NT2/D1 (cell line): Measurements from ENCODE around the gene HTR3D.
"Not testable (repeated sequence)": the region's sequence is repeated elsewhere in the genome, so short reads cannot be mapped to it uniquely, and the experiment has no call there.

Experiments used
- DNase-seq: peaks from one replicate; pipeline ENCODE4 v3.0.0-alpha.2; 2011; ENCODE audit warnings: low read depth, low spot score
- H3K27me3 ChIP-seq: 2 replicates; pipeline ENCODE4 v1.6.0; 2011; ENCODE audit warnings: mild to moderate bottlenecking; ENCODE audit not compliant: insufficient read length, insufficient read depth
- H3K36me3 ChIP-seq: 2 replicates; pipeline ENCODE4 v1.6.1; 2011; ENCODE audit warnings: mild to moderate bottlenecking, low read length, mixed read lengths; ENCODE audit not compliant: insufficient read depth, insufficient read length
- H3K4me1 ChIP-seq: 2 replicates; pipeline ENCODE4 v1.5.1; 2011; ENCODE audit not compliant: insufficient read depth, insufficient read length
- H3K4me3 ChIP-seq: 2 replicates; pipeline ENCODE4 v1.5.1; 2011; ENCODE audit warnings: low read depth; ENCODE audit not compliant: insufficient read length
- H3K9ac ChIP-seq: 2 replicates; pipeline ENCODE4 v1.6.0; 2011; ENCODE audit warnings: low read depth; ENCODE audit not compliant: insufficient read length
- H3K9me3 ChIP-seq: 2 replicates; pipeline ENCODE4 v1.5.1; 2011; ENCODE audit warnings: mild to moderate bottlenecking, low read length; ENCODE audit not compliant: insufficient read depth
- SUZ12 ChIP-seq: IDR thresholded peaks from 2 replicates; pipeline ENCODE4 v1.6.1; 2011; ENCODE audit not compliant: insufficient read length, insufficient read depth; ENCODE audit errors: extremely low read depth
- YY1 ChIP-seq: IDR thresholded peaks from 2 replicates; pipeline ENCODE4 v1.6.1; 2011; ENCODE audit not compliant: insufficient read length, insufficient read depth
- ZNF274 ChIP-seq: IDR thresholded peaks from 2 replicates; pipeline ENCODE4 v1.6.1; 2011; ENCODE audit warnings: mild to moderate bottlenecking, low read depth, low read length

The HTR3D gene

DNA sequence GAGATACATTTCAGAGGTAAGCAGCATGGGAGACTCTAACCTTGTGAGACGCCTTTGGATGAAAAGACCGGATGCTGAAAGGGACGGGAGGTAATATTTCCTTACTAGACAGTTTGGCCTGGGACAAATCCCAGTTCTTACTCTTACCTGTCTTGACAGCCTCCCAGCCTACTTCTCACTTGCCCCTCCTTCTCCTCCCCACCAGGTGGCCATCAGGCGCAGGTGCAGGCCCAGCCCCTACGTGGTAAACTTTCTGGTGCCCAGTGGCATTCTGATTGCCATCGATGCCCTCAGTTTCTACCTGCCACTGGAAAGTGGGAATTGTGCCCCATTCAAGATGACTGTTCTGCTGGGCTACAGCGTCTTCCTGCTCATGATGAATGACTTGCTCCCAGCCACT lies 6.3 kb downstream of the HTR3D start:
- no peak for DNase-seq
- Histone ChIP-seq H3K27me3 (no peaks in the 10 kb centered on the region), H3K4me1 (no peaks in the 10 kb centered on the region), H3K9me3 (no peaks in the 10 kb centered on the region), H3K4me3 (no peak overlapping the region), H3K36me3 (no peaks in the 10 kb centered on the region), H3K9ac (no peak overlapping the region)
- TF ChIP-seq YY1 (no peak), SUZ12 (no peak), ZNF274 (no peak)

DNA sequence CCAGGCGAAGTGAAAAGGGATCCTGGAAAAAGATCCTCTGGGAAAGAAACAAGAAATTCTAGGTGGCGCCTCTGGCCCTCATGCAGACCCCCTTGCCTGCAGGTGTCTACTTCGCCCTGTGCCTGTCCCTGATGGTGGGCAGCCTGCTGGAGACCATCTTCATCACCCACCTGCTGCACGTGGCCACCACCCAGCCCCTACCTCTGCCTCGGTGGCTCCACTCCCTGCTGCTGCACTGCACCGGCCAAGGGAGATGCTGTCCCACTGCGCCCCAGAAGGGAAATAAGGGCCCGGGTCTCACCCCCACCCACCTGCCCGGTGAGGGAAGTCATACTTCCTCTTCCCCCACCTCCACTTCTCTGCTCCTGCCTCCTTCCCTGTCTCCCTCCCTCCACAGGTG lies 6.8 kb downstream of the HTR3D start:
- not testable (repeated sequence) for H3K4me1 ChIP-seq, H3K36me3 ChIP-seq, H3K9ac ChIP-seq, H3K9me3 ChIP-seq, H3K4me3 ChIP-seq, H3K27me3 ChIP-seq, DNase-seq

DNA sequence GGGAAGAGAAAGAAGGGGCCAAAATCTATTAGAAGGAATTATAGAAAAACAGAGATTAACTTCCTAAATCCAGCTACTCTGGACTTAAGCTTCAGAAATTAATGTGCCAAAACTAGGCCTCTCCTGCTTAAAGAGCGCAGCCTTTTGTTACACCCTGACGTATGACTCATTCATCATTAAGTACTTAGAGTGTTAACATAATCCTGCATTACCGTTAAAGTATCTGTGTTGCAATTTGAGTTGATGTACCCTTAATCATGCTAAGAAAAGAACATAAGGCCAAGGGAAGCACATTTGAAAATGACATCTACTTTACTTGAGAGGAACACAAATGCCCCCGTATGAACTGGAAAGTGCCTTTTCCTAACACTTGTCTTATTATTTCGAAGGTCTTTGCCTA lies 7.9 kb downstream of the HTR3D start:
- Histone ChIP-seq H3K9me3 (no peaks in the 10 kb centered on the region), H3K4me1 (no peaks in the 10 kb centered on the region), H3K9ac (no peak overlapping the region), H3K36me3 (no peaks in the 10 kb centered on the region), H3K27me3 (no peaks in the 10 kb centered on the region), H3K4me3 (no peak overlapping the region)
- TF ChIP-seq SUZ12 = no peak
- no peak for TF ChIP-seq ZNF274
- no peak for TF ChIP-seq YY1
- DNase-seq = no peak

DNA sequence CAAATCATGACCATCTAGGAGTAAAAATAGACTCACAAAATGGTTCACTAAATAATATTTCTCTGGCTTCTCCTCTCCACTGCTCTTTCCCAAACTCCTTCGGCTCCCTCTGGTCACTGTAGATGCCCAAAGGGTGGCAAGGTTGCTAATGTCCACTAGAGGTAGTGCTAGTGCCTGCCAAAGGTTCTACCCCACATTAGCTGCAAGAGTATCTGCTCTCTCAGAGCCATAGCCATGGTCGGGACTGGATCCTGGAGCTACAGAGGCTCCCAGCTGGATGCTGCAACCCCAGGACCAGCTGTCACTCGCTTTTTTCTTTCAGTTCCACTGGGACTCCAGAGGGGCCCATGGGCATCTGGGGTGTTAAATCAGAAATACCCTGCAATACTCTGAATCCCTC lies 8.5 kb downstream of the HTR3D start:
- TF ChIP-seq YY1 = no peak
- no peak for TF ChIP-seq SUZ12
- TF ChIP-seq ZNF274 = no peak
- H3K27me3 ChIP-seq = no peaks in the 10 kb centered on the region
- no peaks in the 10 kb centered on the region for H3K4me1 ChIP-seq
- no peak overlapping the region for H3K4me3 ChIP-seq
- H3K9me3 ChIP-seq = no peaks in the 10 kb centered on the region
- no peak for DNase-seq
- H3K9ac ChIP-seq = no peak overlapping the region
- H3K36me3 ChIP-seq = no peaks in the 10 kb centered on the region

DNA sequence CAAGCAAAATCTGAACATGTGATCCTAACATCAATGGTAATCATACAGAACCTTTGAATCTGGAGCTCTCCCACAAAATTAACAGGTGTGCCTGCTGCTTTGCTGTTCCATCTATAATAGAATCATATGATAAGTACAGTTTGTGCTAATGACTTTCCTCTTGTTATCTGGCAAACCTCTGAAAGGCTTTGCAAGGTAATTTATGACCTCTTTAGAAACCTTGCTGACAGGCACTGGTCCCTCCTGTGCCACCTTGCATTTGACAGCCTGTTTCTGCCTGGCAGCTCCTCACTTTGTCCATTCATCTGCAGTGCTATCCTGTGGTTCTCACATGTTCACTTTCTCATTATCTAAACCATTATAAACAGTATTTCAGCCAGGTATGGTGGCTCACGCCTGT lies 11.1 kb downstream of the HTR3D start:
- TF ChIP-seq ZNF274 = no peak
- TF ChIP-seq YY1 = no peak
- no peak for TF ChIP-seq SUZ12
- no peak overlapping the region for H3K4me3 ChIP-seq
- no peak overlapping the region for H3K9ac ChIP-seq
- DNase-seq = no peak
- no peaks in the 10 kb centered on the region for H3K27me3 ChIP-seq
- no peaks in the 10 kb centered on the region for H3K4me1 ChIP-seq
- H3K36me3 ChIP-seq = no peaks in the 10 kb centered on the region
- no peaks in the 10 kb centered on the region for H3K9me3 ChIP-seq

DNA sequence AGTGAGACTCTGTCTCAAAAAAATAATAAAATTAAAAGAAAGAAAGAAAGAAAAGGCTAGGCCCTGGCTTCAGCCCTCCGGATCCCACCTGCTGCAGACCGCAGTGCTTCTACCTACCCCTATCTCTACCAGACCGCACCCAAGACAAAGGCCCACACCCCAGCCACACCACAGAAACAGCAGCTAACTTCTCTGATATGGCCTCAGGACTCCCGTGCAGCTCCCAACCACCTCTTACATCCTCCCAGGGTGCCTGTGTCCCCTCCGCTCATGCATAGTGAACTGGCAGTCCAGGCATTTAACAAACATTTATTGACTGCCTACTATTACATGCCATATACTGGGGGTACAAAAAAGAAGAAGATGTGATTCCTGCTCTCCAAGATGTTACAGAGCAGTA lies 14.5 kb downstream of the HTR3D start:
- no peak for TF ChIP-seq SUZ12
- no peak for TF ChIP-seq ZNF274
- TF ChIP-seq YY1 = no peak
- Histone ChIP-seq H3K4me3 (no peak overlapping the region), H3K27me3 (no peaks in the 10 kb centered on the region), H3K9me3 (no peaks in the 10 kb centered on the region), H3K9ac (no peak overlapping the region), H3K36me3 (no peaks in the 10 kb centered on the region), H3K4me1 (no peaks in the 10 kb centered on the region)
- no peak for DNase-seq

DNA sequence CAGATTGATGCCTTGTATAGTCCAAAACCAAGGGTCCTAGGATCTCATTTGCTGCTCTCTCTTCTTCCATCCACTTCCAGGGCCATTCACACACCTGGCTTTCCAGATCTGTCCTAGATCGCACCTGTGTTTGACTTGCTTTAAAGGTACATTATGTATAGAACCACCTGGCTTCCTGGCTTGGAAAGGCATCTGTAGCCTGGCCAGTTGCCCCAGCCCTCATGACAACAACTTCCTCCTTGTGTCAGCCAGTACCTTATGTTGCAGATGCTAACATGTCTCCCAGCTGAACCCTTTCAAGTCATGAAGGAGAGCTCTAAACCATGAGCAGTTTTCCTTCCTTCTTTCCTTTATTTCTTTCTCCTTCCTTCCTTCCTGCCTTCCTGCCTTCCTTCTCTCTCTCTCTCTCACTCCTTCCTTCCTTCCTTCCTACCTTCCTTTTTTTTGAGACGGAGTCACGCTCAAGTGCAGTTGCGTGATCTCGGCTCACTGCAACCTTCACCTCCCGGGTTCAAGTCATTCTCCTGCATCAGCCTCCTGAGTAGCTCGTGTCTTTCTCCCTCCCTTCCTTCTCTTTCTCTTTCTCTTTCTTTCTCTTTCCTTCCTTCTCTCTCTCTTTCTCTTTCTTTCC lies 18.8 kb downstream of the HTR3D start:
- Histone ChIP-seq H3K36me3 (no peaks in the 10 kb centered on the region), H3K4me1 (no peaks in the 10 kb centered on the region), H3K27me3 (no peaks in the 10 kb centered on the region), H3K9ac (no peak overlapping the region), H3K9me3 (no peaks in the 10 kb centered on the region), H3K4me3 (no peak overlapping the region)
- TF ChIP-seq ZNF274 (no peak), YY1 (no peak), SUZ12 (no peak)
- no peak for DNase-seq

DNA sequence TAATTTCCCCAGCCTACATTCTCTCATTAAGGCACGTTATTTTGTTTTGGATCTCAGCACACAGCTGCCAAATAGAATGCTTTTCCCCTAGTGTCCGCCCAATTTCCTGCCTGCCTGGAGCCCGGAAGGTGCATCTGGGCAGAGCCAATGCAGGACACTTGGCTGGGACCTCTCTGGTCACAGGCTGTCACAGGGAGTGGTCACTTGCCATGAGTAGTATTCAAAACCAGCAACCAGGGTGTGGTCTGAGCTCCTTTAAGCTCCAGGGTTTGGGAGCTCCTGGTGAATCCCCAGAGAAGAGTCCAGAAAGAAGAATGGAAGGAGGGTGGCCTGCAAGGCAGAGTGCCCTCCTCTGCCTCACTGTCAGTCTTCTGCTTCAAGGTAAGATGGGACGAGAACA lies 21.2 kb downstream of the HTR3D start, which contains the start of gene HTR3C:
TSS of gene HTR3C (plus strand) at position 281 of the 400 bp plus-strand sequence. CDS start at position 315, 34 bp downstream.
- H3K27me3 ChIP-seq = no peaks in the 10 kb centered on the region
- no peak for TF ChIP-seq YY1
- no peak for TF ChIP-seq SUZ12
- no peak for TF ChIP-seq ZNF274
- no peaks in the 10 kb centered on the region for H3K9me3 ChIP-seq
- no peak within 1 kb of the TSS for H3K9ac ChIP-seq
- H3K4me1 ChIP-seq = no peaks in the 10 kb centered on the region
- DNase-seq = no peak
- H3K36me3 ChIP-seq = no peaks in the 10 kb centered on the region
- H3K4me3 ChIP-seq = no peak within 1 kb of the TSS
